Daoy (cell line): ENCODE data around the gene SEL1L. TPM values are rescaled to one million over a fixed set of nuclear protein-coding genes. Genes with fewer than 3 reads are reported as not detected.
"Not testable (repeated sequence)": the region's sequence is repeated elsewhere in the genome, so short reads cannot be mapped to it uniquely, and the experiment has no call there.

Source experiments
- DNase-seq: peaks from one replicate; pipeline ENCODE4 v3.0.0-alpha.2; 2015; ENCODE audit warnings: low read depth
- total RNA-seq: library from RNA; depleted of rRNA; stranded (reverse); fragments of >200 nt; shearing (Covaris generic); gene quantifications from 2 replicates; pipeline ENCODE4 v1.2.3, GENCODE V29; 2014

The SEL1L gene
- total RNA-seq, 1 experiment from 2014 or later: 32.7 TPM

GRCh38 chr14:81529391-81529790 lies 4.3 kb downstream of the SEL1L start:
- no peak for DNase-seq

- no peak for DNase-seq
Measured at GRCh38 chr14:81525129-81525528, 8.5 kb downstream of the SEL1L start.

GRCh38 chr14:81523616-81524015 lies 10.0 kb downstream of the SEL1L start:
- no peak for DNase-seq

GRCh38 chr14:81523016-81523415 lies 10.6 kb downstream of the SEL1L start:
- no peak for DNase-seq

- DNase-seq: no peak
Measured at GRCh38 chr14:81521356-81521755, 12.3 kb downstream of the SEL1L start.

GRCh38 chr14:81519200-81520011 lies 14.2 kb downstream of the SEL1L start:
- DNase-seq: no peak

- DNase-seq: no peak
Measured at GRCh38 chr14:81517798-81518398, 15.8 kb downstream of the SEL1L start.

- DNase-seq: no peak
Measured at GRCh38 chr14:81516986-81517797, 16.5 kb downstream of the SEL1L start.

GRCh38 chr14:81515927-81516326 lies 17.7 kb downstream of the SEL1L start:
- not testable (repeated sequence) for DNase-seq

GRCh38 chr14:81512826-81513225 lies 20.8 kb downstream of the SEL1L start:
- not testable (repeated sequence) for DNase-seq

- DNase-seq: no peak
Measured at GRCh38 chr14:81511111-81511904, 22.3 kb downstream of the SEL1L start.

- no peak for DNase-seq
Measured at GRCh38 chr14:81509838-81510452, 23.7 kb downstream of the SEL1L start.

GRCh38 chr14:81509321-81509720 lies 24.3 kb downstream of the SEL1L start:
- no peak for DNase-seq

- no peak for DNase-seq
Measured at GRCh38 chr14:81506487-81506886, 27.2 kb downstream of the SEL1L start.

GRCh38 chr14:81504864-81505263 lies 28.8 kb downstream of the SEL1L start:
- no peak for DNase-seq

- no peak for DNase-seq
Measured at GRCh38 chr14:81485781-81486180, 47.9 kb downstream of the SEL1L start.

GRCh38 chr14:81485372-81485771 lies 48.3 kb downstream of the SEL1L start:
- DNase-seq: no peak

- no peak for DNase-seq
Measured at GRCh38 chr14:81484120-81484519, 49.5 kb downstream of the SEL1L start.

- no peak for DNase-seq
Measured at GRCh38 chr14:81480741-81481140, 52.9 kb downstream of the SEL1L start.

- DNase-seq: no peak
Measured at GRCh38 chr14:81478446-81478845, 55.2 kb downstream of the SEL1L start.

- DNase-seq: no peak
Measured at GRCh38 chr14:81476816-81477215, 56.8 kb downstream of the SEL1L start.
